ENCODE results near the gene ATR. TPM values are rescaled to one million over a fixed set of nuclear protein-coding genes. Genes with fewer than 3 reads are reported as not detected.

Gene ATR
- total and polyA plus RNA-seq, 9 of the 15 experiments (the other 6 are each of a cell fraction or from before 2014, with no cell fraction given): 18.0 to 37.8 (median 23.2) TPM

- TF ChIP-seq HDAC3 (IDR thresholded peaks at IDR 0.05; ENCODE audit: borderline replicate concordance, partially characterized antibody): peak; percentile 63
- TF ChIP-seq TAF1 (IDR thresholded peaks at IDR 0.05; ENCODE audit: control insufficient read depth, extremely low read depth, insufficient read depth, low read length, severe bottlenecking): peak; percentile 81
- TF ChIP-seq ATF2 (CRISPR knock-in tag; IDR thresholded peaks at IDR 0.05): no peak; the same call in 1 of the 2 replicates
- TF ChIP-seq JUND (IDR thresholded peaks at IDR 0.05; ENCODE audit: borderline replicate concordance, low read depth, low read length): peak; percentile 57; the same call in 1 of the 2 replicates
- TF ChIP-seq JUND (tag; IDR thresholded peaks at IDR 0.05; ENCODE audit: borderline replicate concordance, low read depth, low read length): peak; percentile 29; the same call in 1 of the 3 replicates
- peak; percentile 94 to 98 for TF ChIP-seq MNT (conservative IDR thresholded peaks at IDR 0.05)
- peak; percentile 75; the same call in 1 of the 2 replicates for TF ChIP-seq ELF4 (CRISPR knock-in tag; IDR thresholded peaks at IDR 0.05)
- TF ChIP-seq ZNF644 (tag; IDR thresholded peaks at IDR 0.05; ENCODE audit: low read depth): no peak
- no peak; the same call in 1 of the 2 replicates for TF ChIP-seq SMARCC2 (IDR thresholded peaks at IDR 0.05; ENCODE audit: low read depth)
- TF ChIP-seq TEAD1 (CRISPR knock-in tag; IDR thresholded peaks at IDR 0.05): peak; percentile 10 to 29; a peak in 2 of 4 replicates
- peak; percentile 74; the same call in 1 of the 2 replicates for TF ChIP-seq SRSF1 (IDR thresholded peaks at IDR 0.05; ENCODE audit: low read depth, low read length)
- peak; percentile 90 for TF ChIP-seq ETS1 (conservative IDR thresholded peaks at IDR 0.05; ENCODE audit: control insufficient read depth, low read depth, low read length)
- TF ChIP-seq PYGO2 (tag; IDR thresholded peaks at IDR 0.05): no peak
- peak; percentile 99 for TF ChIP-seq POLR2G (IDR thresholded peaks at IDR 0.05; ENCODE audit: low read depth, low read length)
- peak; percentile 79; the same call in 1 of the 2 replicates for TF ChIP-seq GATAD2B (IDR thresholded peaks at IDR 0.05; ENCODE audit: borderline replicate concordance)
- TF ChIP-seq ZNF24 (IDR thresholded peaks at IDR 0.05): peak; percentile 83
- no peak for TF ChIP-seq ZNF445 (CRISPR knock-in tag; IDR thresholded peaks at IDR 0.05; ENCODE audit: low read depth)
- peak; percentile 100 for TF ChIP-seq MTA3 (IDR thresholded peaks at IDR 0.05; ENCODE audit: borderline replicate concordance)
- TF ChIP-seq ZKSCAN8 (CRISPR knock-in tag; IDR thresholded peaks at IDR 0.05): no peak
- no peak for TF ChIP-seq PURB (CRISPR knock-in tag; IDR thresholded peaks at IDR 0.05; ENCODE audit: low read depth)
- TF ChIP-seq ZNF766 (CRISPR knock-in tag; conservative IDR thresholded peaks at IDR 0.05): peak; percentile 56
- TF ChIP-seq L3MBTL2 (IDR thresholded peaks at IDR 0.05): peak; percentile 89
- TF ChIP-seq ZKSCAN1 (IDR thresholded peaks at IDR 0.05; ENCODE audit: low read depth, low read length): peak; percentile 78
- peak; percentile 98 for TF ChIP-seq RNF2 (IDR thresholded peaks at IDR 0.05)
Measured at GRCh38 chr3:142578329-142579223, at the start of gene ATR (continued).
